ENCODE results near the gene CAMP. TPM values are rescaled to one million over a fixed set of nuclear protein-coding genes. Genes with fewer than 3 reads are reported as not detected.
A peak's percentile ranks its signal among the peaks of the same experiment; 100 is the strongest.

The CAMP gene
- total RNA-seq, 2 donors from 2014 or later: not detected

DNA sequence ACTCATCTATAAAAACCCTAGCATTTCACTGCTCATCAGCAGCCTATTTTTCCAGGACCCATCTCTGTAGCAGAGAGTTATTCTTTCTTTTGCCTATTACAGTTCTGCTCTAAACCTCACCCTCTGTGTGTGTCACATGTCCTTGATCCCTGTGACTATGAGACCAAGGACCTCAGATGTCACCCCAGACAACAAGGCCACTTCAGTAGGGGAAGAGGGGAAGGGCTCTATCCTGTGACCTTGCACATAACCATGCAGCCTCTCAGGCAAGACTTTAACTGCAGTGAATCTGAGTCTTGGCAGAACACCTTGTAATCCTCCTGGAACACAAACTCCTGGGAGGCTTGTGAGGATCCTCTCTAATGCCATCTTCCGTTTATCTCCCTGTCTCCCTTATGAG lies 13.2 kb downstream of the CAMP start:
- Histone ChIP-seq H3K9me3 (no peaks in the 10 kb centered on the region), H3K36me3 (replicated peaks in 1 of 2; ENCODE audit: insufficient read depth in 1 of 2, low read depth in 2 of 2) (no peaks in the 10 kb centered on the region), H3K27me3 (no peaks in the 10 kb centered on the region), H3K27ac (no peak overlapping the region), H3K4me3 (no peak overlapping the region), H3K4me1 (peaks cover 21% of the 10 kb centered on the region)
- no peak for ATAC-seq
- TF ChIP-seq, protein P1, sequence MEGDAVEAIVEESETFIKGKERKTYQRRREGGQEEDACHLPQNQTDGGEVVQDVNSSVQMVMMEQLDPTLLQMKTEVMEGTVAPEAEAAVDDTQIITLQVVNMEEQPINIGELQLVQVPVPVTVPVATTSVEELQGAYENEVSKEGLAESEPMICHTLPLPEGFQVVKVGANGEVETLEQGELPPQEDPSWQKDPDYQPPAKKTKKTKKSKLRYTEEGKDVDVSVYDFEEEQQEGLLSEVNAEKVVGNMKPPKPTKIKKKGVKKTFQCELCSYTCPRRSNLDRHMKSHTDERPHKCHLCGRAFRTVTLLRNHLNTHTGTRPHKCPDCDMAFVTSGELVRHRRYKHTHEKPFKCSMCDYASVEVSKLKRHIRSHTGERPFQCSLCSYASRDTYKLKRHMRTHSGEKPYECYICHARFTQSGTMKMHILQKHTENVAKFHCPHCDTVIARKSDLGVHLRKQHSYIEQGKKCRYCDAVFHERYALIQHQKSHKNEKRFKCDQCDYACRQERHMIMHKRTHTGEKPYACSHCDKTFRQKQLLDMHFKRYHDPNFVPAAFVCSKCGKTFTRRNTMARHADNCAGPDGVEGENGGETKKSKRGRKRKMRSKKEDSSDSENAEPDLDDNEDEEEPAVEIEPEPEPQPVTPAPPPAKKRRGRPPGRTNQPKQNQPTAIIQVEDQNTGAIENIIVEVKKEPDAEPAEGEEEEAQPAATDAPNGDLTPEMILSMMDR (IDR thresholded peaks at IDR 0.05): no peak
- TF ChIP-seq POLR2A (IDR thresholded peaks at IDR 0.05): no peak
- WGBS, 2 donors: 56 to 64% methylated on average over 1 of the region's 1 CpG
- no peak for DNase-seq
- intact Hi-C loops (cut with DNase I): no loop called here

DNA sequence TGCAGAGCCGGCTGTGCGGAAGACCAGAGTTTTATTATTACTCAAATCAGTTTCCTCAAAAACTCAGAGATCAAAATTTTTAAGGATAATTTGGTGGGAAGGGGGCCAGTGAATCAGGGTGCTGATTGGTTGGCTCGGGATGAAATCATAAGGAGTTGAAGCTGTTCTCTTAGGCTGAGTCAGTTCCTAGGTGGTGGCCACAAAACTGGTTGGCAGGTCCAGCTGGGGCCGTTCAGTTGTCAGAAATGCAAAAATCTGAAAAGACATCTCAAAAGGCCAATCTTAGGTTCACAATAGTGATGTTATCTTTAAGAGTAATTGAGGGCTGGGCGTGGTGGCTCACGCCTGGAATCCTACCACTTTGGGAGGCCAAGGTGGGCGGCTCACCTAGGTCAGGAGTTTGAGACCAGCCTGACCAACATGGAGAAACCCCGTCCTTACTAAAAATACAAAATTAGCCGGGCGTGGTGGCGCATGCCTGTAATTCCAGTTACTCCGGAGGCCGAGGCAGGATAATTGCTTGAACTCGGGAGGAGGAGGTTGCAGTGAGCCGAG lies 15.3 kb downstream of the CAMP start:
- TF ChIP-seq, protein P1 (IDR thresholded peaks at IDR 0.05): no peak
- no peak for TF ChIP-seq POLR2A (IDR thresholded peaks at IDR 0.05)
- DNase-seq (no peak), ATAC-seq (no peak)
- Histone ChIP-seq H3K4me3 (no peak overlapping the region), H3K36me3 (replicated peaks in 1 of 2; ENCODE audit: insufficient read depth in 1 of 2, low read depth in 2 of 2) (no peaks in the 10 kb centered on the region), H3K4me1 (peaks cover 16% of the 10 kb centered on the region), H3K9me3 (no peaks in the 10 kb centered on the region), H3K27ac (no peak overlapping the region), H3K27me3 (no peaks in the 10 kb centered on the region)
- intact Hi-C loops (cut with DNase I): no loop called here
- WGBS, 2 donors: 74 to 79% methylated on average over 8 to 12 of the region's 15 CpGs

DNA sequence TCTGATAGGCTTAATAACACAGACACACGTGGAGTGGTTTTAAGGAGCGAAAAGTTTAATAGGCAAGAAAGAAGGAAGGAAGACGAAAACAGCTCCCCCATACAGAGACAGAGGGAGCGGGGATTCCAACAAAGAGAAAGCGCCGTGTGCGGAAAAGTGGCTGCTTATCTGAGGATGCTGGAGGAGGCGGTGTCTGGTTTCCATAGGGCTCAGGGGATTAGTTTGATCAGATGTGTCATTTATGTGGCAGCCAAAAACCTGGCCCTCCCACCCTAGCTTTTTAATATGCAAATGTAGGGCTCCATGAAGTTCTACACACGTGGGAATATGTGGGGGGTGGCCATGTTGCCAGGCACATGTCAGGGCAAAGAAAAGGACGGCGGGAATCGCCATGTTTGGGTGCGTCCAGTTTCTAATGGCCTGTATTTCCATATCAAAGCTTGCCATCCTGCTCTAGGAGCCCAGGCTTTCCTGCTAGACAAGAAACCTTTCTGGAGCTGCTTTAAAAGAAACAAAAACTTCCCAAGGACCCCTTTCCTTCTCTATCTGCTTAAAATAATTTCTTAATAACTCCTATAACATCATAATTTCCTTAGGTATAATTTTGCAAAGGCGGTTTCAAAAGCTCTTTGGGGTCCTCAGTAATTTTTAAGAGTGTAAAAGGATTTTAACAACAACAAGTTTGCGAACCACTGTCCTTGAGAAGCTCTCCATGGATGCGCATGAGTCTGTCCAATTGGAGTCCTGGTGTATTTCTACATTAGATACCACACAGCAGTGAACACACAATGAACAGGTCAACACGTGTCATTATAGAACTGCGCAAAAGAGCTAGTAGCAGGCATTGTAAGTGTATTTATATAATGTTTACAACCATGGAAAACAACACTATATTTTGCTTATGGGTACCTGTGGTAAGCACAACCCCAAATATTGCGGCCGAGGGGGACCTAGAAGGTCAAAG lies 17.0 kb downstream of the CAMP start:
- no peak for ATAC-seq
- intact Hi-C loops (cut with DNase I): no loop called here
- no peaks in the 10 kb centered on the region for H3K36me3 ChIP-seq (replicated peaks in 1 of 2; ENCODE audit: insufficient read depth in 1 of 2, low read depth in 2 of 2)
- H3K9me3 ChIP-seq: no peaks in the 10 kb centered on the region
- H3K4me1 ChIP-seq: peaks cover 16% of the 10 kb centered on the region
- H3K4me3 ChIP-seq: no peak overlapping the region
- no peak for TF ChIP-seq POLR2A (IDR thresholded peaks at IDR 0.05)
- TF ChIP-seq, protein P1 (IDR thresholded peaks at IDR 0.05): no peak
- H3K27ac ChIP-seq: peak overlapping the region; percentile 73 to 91 (median 82)
- 67 to 73% methylated on average over 20 of the region's 20 CpGs for WGBS, 2 donors
- no peaks in the 10 kb centered on the region for H3K27me3 ChIP-seq
- DNase-seq: no peak

DNA sequence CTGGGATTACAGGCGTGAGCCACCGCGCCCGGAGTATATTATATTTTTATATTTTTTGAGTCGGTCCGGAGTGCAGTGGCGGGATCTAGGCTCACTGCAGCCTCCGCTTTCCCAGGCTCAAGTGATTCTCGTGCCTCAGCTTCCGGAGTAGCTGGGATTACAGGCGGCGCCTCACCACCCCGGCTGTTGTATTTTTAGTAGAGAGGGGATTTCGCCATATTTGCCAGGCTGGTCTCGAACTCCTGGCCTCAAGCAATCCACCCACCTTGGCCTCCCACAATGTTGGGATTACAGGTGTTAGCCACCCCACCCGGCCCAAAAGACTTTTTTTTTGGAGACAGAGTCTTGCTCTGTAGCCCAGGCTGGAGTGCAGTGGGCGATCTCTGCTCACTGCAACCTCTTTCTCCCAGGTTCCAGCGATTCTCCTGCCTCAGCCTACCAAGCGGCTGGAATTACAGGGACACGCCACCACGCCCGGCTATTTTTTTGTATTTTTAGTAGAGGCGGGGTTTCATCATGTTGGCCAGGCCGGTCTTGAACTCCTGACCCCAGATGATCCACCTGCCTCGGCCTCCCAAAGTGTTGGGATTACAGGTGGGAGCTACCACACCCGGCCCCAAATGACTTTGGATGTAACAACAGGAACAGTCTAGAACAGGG lies 18.6 kb downstream of the CAMP start:
- H3K4me1 ChIP-seq: peaks cover 16% of the 10 kb centered on the region
- H3K27me3 ChIP-seq: no peaks in the 10 kb centered on the region
- 55 to 58% methylated on average over 23 to 26 of the region's 26 CpGs for WGBS, 2 donors
- TF ChIP-seq, protein P1 (IDR thresholded peaks at IDR 0.05): no peak
- TF ChIP-seq POLR2A (IDR thresholded peaks at IDR 0.05): no peak
- H3K4me3 ChIP-seq: peak overlapping the region; percentile 89 to 97
- ATAC-seq (no peak), DNase-seq (peak in 1 of 4 donors; percentile 16)
- H3K27ac ChIP-seq: peak overlapping the region in 3 of 4 donors; percentile 76 to 91 (median 88)
- no peaks in the 10 kb centered on the region for H3K9me3 ChIP-seq
- intact Hi-C loops (cut with DNase I): no loop called here
- no peaks in the 10 kb centered on the region for H3K36me3 ChIP-seq (replicated peaks in 1 of 2; ENCODE audit: insufficient read depth in 1 of 2, low read depth in 2 of 2)

Data from body of pancreas (tissue), 4 donors.